ENCODE results near the gene LMBRD2.
A peak's percentile ranks its signal among the peaks of the same experiment; 100 is the strongest.

Gene LMBRD2

GRCh38 chr5:36108758-36109460, 42.8 kb downstream of the LMBRD2 start:
- DNase-seq (ENCODE audit: insufficient read length, low spot score) (no peak), FAIRE-seq (peak; percentile 55)
- no peak for TF ChIP-seq POLR2A (IDR thresholded peaks at IDR 0.05; ENCODE audit: low read depth, low read length)

- FAIRE-seq (no peak), DNase-seq (ENCODE audit: insufficient read length, low spot score) (no peak)
- no peak for TF ChIP-seq POLR2A (IDR thresholded peaks at IDR 0.05; ENCODE audit: low read depth, low read length)
Measured at GRCh38 chr5:36105819-36106218, 45.9 kb downstream of the LMBRD2 start.

GRCh38 chr5:36099748-36100147, 51.9 kb downstream of the LMBRD2 start:
- TF ChIP-seq POLR2A (IDR thresholded peaks at IDR 0.05; ENCODE audit: low read depth, low read length): no peak
- DNase-seq (ENCODE audit: insufficient read length, low spot score) (no peak), FAIRE-seq (no peak)

GRCh38 chr5:36096486-36096885, 55.2 kb downstream of the LMBRD2 start:
- no peak for TF ChIP-seq POLR2A (IDR thresholded peaks at IDR 0.05; ENCODE audit: low read depth, low read length)
- peak; percentile 72 for FAIRE-seq
- no peak for DNase-seq (ENCODE audit: insufficient read length, low spot score)

GRCh38 chr5:36089989-36090388, 61.7 kb downstream of the LMBRD2 start:
- FAIRE-seq (peak; percentile 20), DNase-seq (ENCODE audit: insufficient read length, low spot score) (no peak)
- no peak for TF ChIP-seq POLR2A (IDR thresholded peaks at IDR 0.05; ENCODE audit: low read depth, low read length)

- FAIRE-seq (peak; percentile 98), DNase-seq (ENCODE audit: insufficient read length, low spot score) (peak; percentile 44)
- no peak for TF ChIP-seq POLR2A (IDR thresholded peaks at IDR 0.05; ENCODE audit: low read depth, low read length)
Measured at GRCh38 chr5:36079200-36079781, 72.4 kb downstream of the LMBRD2 start.

- no peak for DNase-seq (ENCODE audit: insufficient read length, low spot score)
- FAIRE-seq: no peak
- TF ChIP-seq POLR2A (IDR thresholded peaks at IDR 0.05; ENCODE audit: low read depth, low read length): no peak
Measured at GRCh38 chr5:36078430-36078829, 73.3 kb downstream of the LMBRD2 start.

- no peak for FAIRE-seq
- no peak for TF ChIP-seq POLR2A (IDR thresholded peaks at IDR 0.05; ENCODE audit: low read depth, low read length)
- DNase-seq (ENCODE audit: insufficient read length, low spot score): no peak
Measured at GRCh38 chr5:36073595-36074216, 78.0 kb downstream of the LMBRD2 start.

- TF ChIP-seq POLR2A (IDR thresholded peaks at IDR 0.05; ENCODE audit: low read depth, low read length): no peak
- FAIRE-seq (no peak), DNase-seq (ENCODE audit: insufficient read length, low spot score) (no peak)
Measured at GRCh38 chr5:36070687-36071571, 80.8 kb downstream of the LMBRD2 start.

- no peak for TF ChIP-seq POLR2A (IDR thresholded peaks at IDR 0.05; ENCODE audit: low read depth, low read length)
- DNase-seq (ENCODE audit: insufficient read length, low spot score) (no peak), FAIRE-seq (no peak)
Measured at GRCh38 chr5:36068751-36069281, 82.9 kb downstream of the LMBRD2 start.

- DNase-seq (ENCODE audit: insufficient read length, low spot score) (no peak), FAIRE-seq (no peak)
- TF ChIP-seq POLR2A (IDR thresholded peaks at IDR 0.05; ENCODE audit: low read depth, low read length): no peak
Measured at GRCh38 chr5:36066540-36067210, 85.0 kb downstream of the LMBRD2 start, which contains the start of gene UGT3A2. Gene UGT3A2, minus strand, starts transcription at chr5:36066882. Its CDS starts 93 bp downstream, at chr5:36066789.

GRCh38 chr5:36066001-36066539, 85.6 kb downstream of the LMBRD2 start:
- DNase-seq (ENCODE audit: insufficient read length, low spot score) (no peak), FAIRE-seq (no peak)
- TF ChIP-seq POLR2A (IDR thresholded peaks at IDR 0.05; ENCODE audit: low read depth, low read length): no peak

- no peak for TF ChIP-seq POLR2A (IDR thresholded peaks at IDR 0.05; ENCODE audit: low read depth, low read length)
- DNase-seq (ENCODE audit: insufficient read length, low spot score) (no peak), FAIRE-seq (no peak)
Measured at GRCh38 chr5:36060420-36060887, 91.2 kb downstream of the LMBRD2 start.

Data from H54 (cell line).